GM18511 (cell line): ENCODE results near the gene SIGMAR1.

ENCODE experiments used
- ATAC-seq: cut with Tn5 transposase; IDR thresholded peaks from one replicate; pipeline ENCODE4 v1.9.1; 2021; ENCODE audit warnings: mild to moderate bottlenecking, moderate library complexity; ENCODE audit not compliant: unreplicated experiment

SIGMAR1 gene

DNA sequence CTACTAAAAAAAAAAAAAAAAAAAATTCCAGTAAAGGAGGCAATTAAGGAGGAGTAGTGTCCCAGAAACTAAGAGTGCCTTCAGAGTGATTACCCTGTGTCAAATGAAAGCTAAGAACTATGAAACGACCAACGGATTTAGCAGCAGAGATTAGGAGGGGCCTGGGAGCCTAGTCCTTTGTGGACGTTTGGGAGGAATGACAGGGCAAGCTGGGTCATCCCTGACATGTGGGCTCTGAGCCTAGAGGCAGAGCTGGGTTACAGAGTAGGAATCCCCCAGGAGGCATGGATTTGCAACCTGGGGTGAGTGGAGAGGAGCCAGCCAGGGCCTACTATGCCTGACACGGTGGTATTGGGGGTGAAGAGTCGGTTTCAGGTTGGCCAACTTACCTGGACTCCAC is 4.4 kb downstream of the SIGMAR1 start:
- no peak for ATAC-seq

DNA sequence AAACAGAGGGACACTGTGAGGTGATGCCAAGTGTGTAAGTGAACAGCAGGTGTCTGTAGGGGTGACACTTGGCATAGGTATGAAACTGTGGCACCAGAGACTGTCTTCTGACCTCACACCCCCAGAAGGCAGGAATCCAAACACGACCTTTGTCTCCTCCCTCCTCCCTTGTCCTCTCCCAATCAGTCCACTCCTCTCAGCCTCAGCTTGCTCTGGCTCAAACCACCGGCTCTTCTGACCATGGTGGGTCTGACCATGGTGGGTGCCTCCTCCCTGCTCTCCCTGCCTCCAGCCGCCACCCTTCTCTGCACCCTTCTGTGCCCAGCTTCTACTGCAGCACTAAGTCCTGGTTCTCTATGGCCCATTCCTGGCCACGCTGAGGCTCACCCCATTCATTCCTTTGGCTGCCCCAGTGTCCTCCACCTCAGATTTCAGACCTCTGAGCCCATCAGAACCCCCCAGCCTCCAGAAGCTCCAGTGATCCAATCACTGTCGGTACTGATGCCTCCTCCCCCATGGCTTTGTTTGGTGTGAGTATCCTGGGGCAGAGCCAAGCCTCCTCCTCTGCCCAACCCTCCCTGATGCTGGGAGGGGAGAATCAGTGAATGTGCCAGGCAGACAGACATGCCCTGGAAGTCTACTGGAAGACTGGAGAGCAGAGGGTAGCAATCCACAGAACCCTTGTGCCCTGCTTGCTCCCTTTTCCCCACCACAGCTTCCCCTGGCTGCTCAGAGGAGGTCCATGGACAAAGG is 7.0 kb downstream of the SIGMAR1 start:
- no peak for ATAC-seq

DNA sequence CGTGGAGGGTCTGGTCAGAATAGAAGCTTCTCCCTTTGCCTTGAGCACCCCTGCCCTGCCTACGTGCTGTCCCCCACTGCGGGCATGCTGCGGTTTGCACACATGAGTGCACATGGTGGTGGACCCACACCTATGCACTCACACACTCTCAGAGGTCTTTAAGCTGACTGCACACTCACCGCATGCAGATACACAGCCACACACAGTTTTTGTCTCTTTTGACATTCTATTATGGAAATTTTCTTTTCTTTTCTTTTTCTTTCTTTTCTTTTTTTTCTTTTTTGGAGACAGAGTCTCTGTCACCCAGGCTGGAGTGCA is 8.1 kb downstream of the SIGMAR1 start:
- no peak for ATAC-seq

DNA sequence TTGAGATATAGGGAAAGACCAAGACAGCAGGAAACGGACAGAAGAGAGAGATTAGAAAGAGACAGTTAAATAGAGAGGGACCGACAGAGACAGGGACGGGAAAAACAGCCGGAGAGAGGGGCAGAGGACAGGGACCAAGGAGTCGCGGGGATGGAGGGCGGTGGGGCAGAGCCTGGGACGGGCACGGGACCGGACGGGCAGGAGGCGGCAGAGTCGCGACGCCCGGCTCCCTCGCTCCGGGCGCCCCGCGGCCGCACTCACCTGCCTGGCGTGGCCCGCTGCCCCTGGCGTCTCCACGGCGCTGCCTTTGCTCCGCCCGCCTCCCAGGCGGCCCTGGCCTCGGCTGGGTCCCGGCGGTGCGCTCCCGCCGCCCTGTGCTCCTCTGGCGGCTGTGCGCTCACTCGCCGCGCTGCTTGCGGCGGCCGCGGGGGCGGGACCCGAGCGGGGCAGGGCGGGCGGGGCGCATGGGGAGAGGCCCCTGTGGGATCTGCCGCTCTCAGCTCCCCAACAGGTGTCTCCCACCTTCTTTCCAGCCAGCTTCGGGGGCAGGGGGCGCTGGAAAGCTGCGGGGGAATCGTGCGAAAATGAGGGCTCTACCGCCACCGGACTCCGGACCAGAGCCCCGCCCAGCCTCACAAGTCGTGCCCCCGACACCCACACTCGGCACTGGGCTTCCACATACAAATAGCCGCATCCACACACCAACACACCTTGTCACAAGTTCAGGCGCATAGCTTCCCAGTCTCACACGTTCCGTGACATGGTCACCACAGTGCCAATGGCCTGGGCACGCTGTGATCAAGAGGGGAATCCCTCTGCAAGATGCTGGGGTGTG is 8.7 kb downstream of the SIGMAR1 start, which contains the start of gene ARID3C:
ARID3C (minus strand) TSS at position 411 of the 835 bp plus-strand sequence. CDS start 1,052 bp downstream, outside the sequence.
- ATAC-seq, result peak; percentile 58

DNA sequence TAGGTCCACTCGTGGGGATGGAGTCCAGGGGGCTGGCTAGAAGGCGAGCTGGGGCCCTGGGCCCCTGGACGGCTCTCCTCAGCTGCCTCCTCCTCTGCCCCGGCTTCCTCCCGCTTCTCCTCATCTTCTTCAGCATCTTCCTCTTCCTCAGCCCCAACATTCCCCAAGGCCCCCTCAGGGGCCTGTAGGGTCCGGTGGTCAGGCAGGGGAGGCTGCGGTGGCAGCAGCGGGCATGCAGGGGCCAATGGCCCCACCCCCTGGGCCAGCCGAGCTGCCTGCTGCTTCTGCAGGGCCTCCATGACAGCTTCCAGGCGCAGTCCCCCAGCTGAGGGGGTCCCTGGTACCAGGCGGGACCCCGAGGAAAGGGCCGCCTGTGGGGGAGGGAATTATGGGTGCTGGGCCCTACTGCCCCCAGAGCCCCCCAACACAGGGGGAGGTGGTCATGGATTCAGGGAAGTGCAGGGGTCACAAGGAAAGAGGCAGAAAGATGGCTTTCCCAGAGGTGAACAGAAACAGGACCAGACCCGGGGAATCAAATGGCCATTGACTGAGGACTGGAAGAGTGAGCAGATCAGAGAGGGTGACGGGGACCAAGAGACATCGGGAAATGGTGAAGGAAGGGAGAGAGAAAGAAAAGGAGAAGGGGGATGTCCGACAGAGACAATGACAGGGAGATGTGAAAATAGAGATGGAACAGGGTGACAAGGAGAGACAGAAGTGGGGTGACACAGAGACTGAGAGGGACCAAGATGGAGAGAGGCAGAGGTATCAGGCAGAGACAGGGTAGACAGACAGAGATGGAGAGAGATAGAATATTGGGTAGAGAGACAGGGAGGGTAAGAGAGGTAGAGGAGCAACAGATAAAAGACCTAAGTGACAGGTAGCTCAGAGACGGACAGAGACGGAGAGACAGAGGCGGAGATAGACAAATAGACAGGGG is 9.6 kb downstream of the SIGMAR1 start:
- peak; percentile 14 for ATAC-seq

DNA sequence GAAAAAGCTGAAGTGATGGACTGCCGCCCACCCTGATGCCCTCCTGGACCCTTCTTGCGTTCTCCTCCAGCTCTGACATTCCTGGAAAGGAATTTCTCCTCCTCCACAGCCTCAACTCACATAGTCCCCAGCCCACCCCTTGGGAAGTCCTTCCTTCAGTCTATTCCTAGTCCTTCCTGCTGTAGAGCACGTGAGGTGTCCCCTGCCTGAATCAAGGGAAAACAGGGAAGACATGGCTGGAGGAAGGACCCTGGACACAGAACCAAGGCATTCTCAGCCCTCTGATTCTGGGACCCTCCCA is 12.5 kb downstream of the SIGMAR1 start:
- ATAC-seq, result no peak

DNA sequence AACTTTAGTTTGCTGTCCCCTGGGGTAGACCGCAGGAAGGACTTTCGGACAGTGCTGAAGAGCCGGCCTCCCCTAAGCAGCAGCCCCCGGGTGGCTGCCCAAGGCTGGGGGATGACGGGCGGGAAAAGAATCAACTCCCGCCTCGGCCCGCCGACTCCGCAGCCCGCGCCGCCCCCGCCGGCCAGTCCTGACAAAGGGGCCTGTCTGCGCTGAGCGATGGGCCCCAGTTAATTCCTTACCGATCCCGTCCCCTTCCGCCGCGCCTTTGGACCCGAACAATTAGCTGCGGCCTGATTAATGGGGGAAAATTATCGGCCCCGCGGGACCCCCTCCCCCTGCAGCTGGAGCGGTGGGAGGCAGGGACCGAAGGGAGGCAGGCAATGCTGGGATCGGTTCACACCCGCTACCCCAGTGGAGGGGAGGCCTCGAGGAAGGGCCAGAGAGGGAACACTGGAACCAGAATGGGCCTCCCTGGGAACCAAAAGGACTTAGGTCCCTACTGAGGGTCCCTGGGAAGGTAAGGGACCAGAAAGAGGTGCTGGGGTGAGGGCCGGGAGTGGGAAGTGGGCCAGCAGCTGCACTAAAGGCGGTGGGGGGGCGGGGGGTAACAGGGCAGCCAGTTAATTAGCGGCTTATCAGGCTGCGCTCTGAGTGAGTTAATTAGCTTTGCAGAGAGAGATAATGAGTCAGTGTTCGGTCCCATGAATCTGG is 13.0 kb downstream of the SIGMAR1 start:
- ATAC-seq, result no peak

DNA sequence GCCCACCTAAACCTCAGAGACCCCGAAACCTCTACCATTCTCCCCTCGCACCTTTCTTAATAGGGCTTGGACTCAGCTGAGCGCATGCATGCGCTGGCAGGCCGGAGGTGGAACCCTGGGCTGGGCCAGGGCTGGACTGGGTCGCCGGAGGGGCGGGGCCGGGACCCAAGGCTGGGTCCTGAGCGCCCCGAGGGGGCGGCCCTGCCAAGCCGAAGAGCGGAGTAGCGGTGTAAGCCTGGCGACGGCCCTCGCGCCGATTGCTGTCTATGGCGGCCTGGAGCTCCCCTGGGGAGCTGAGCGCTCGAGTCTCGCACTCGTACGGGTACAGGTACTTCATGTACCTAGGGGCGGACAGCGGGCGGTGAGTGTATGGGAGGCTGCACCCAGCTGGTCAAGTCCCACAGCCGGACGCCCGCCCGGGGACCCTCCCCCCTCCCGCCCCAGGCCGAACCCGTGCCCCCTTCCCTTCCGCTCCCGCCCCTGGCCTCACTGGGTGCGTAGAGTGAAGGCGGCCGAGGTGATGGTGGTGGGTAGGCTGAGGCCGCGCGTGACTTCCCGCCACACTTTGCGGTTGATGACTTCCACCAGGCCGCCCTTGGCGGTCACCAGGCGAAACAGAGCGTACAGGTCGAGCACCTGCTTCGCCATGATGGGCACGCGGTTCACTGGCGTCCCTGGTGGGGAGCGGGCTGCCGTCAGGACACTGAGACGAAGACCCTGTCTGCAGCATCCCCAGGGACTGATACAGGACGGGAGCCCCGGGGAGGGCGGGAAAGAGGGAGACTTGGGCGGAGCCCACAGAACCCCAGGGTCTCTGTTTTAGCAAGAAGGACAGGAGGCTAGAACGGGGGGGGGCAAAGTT is 14.0 kb downstream of the SIGMAR1 start:
- no peak for ATAC-seq

DNA sequence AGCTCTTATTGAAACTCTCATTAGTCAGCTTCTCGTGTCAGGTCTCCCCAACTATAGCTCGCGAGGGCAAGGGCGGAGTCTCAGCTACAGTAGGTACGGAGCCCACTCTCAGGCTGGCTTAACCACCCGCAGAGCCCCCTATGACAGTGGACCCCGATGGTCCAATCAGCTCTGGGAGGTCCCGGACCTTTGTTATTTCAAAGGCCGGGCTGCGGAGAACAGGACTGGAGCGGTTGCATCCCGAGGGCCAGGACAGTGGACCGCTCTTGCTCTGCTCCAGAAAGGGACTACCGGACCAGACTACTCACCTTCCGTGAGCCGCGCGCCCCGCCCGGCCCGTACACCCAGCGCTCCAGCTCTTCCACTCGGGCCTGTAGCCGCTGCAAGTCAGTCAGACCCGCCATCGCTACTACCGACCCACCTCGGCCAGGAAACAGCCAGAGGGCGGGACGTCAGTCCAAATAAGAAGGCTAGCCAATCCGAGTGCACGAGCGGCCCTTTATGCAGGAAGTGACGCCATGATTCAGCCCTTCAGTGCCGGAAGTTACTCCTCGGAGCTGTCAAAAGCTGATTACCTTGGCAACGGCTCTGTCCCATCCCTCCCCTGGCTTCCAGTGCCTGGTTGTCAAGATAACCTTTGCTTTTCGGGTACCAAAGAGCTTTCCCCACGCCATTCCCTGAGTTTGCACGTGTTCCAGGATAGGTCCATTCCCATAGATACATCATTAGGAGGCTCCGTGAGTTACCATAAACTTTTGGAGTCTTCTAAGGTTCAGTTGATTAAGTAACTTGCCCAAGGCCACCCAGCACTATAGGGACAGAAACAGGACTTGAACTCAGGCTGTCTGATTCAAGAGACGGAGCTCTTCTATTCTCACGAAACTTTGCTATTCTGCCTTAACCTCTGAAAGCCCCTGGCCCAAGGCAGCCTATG is 17.3 kb downstream of the SIGMAR1 start, which contains the start of gene DCTN3:
DCTN3 (minus strand) TSS at position 435 of the 934 bp plus-strand sequence; CDS start at position 404, 31 bp downstream.
- ATAC-seq, result peak; percentile 99

DNA sequence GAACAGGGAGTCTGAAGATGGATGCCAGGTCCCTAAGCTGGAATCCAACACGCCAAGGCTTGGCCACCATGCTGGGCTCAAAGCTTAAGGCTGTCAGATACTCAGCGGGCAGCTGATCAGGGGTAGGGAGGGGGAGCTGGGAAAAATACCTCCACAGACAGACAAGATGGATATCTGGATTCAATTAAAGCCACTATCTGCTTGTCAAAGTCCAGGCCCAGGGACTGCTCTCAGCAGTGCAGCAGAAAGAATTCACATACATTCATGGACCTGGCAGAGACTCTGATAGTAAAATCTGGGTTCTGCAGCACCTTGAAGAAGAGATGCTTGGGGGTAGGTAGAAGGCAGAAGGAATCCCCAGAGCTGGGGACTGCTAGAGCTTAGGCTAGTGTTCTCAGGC is 22.5 kb downstream of the SIGMAR1 start:
- ATAC-seq, result no peak

DNA sequence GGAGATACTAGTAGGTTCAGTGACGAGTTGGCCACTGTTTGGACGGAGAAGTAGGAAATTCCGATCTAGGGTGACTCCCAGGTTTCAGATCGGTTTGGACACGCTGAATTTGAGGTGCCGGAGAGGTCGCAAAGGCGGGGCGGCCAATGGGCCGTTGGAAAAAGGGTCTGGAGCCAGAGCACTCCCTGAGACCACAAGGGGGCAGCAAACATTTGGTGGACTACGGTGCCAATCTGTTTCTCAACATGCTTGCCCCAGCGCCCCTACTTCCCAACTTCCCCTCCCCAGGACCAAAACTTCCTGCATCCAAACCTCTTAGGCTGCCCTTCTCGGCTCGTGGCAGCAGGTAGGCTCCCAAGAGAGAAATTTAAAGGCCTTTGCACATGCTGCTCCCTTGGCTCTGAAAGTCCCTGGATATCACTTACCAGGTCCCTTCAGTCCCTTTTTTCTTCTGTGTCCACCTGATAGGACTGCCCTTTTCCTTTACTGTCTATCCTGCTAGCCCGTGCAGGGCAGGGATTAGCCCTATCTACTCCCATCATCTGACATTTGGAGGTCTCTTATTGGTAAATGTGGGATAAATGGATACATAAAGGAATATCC is 24.7 kb downstream of the SIGMAR1 start:
- ATAC-seq, result peak; percentile 53

DNA sequence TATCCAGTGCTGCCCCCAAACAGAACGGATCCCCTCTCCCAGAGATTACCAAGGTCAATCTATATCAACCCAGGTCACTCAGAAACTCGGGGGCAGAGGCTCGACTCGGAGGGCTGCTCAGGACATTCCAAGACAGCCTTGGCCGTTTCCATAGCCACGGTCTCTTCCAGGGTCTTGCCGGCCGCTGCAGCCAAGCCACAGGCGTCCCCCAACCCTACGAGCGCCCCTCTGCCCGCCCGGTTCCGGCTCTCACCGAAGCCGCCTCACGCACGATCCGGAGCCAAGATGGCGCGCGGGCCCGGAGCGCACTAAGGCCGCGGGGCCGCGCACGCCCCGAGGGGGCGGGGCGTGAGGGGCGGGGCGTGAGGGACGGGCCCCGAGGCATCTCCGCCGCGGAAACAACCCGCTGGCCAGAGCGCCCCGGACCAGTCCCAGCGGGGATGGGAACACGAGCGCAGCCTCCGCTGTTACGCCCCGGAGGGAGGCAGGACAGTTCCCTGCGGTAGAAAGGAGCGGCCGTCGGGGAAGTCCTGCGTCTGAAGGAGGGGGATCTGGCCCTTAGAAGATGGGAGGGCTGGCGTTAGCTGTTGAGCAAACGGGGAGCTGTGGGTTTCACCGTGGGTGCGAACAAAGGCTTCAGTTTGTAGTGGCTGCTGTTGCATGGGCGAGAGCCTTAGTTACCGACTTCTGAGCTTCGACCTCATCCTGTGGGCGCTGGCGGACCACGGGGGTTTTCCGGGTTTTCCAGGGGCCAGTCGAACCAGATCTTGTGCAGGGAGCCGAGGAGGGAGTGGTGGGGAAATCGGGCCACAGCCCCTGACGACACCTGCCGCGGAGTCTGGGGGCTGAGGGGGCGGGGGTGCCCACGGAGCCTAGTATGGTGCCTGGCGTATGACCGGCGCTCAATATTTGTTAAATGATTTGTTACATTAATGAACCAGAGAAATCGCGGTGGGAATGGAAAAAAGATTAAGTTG is 25.5 kb downstream of the SIGMAR1 start, which contains the start of gene RPP25L:
RPP25L (minus strand) TSS at position 287 of the 977 bp plus-strand sequence. CDS start 801 bp downstream, outside the sequence.
- ATAC-seq, result peak; percentile 93

DNA sequence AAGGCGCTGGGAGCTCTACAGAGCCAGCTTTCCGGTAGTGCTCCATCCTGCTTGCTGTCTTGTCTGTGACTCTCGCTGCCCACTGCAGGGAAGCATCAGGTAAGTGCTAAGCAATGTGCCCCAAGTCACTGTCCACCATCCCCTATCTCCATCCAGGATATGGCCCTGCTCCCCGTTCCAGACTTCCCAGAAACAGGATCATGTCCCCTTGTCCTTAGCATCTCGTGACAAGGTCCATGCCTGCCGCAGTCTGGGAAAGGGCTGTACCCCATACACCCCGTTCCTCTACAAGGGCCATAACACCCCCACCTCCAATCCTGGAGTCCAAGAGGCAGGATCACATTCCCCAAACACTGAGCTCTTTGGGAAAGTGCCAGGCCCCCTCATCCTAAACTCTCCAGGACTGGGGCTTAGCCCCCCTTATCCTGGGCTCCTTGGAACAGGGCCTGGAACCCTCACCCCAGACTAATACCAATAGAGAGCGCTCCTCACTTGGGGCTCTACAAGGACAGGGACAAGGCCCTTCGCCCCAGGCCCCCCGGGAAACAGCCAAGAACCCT is 26.3 kb downstream of the SIGMAR1 start:
- peak; percentile 23 for ATAC-seq

DNA sequence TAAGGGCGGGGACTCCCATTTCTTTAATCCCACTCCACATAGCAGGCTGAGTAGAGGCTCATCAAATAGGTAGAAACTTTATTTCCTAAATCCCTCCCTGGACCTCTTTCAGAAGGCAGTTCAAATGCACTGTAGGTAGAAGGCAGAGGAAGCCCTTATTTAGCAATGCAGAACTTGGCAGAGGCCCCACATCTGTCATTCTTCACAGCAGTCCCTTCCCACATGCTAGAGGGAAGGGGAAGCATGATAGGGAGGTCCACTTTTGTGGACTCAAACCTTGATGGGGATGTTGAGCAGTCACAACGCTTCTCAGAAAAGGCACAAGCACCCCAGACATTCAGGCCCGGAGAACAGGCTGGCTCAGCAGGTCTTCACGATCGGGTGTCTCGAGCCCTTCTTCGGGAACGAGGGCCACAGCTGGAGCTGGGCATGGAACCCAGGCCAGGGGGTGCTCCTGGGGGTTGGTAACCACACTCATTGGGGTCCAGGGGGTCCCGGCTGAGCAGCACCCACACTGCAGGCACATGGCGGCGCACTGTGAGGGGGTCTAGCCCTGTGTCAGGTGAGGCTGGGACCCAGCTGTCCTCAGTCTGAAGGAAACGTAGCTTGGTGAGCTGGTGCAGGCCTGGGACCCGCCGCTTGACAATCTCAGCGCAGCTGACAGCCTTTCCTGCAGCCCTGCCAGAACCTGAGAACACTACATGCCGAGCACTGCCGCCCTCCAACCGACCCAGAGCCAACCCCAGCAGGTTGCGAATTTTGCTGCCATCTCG is 27.0 kb downstream of the SIGMAR1 start:
- no peak for ATAC-seq

DNA sequence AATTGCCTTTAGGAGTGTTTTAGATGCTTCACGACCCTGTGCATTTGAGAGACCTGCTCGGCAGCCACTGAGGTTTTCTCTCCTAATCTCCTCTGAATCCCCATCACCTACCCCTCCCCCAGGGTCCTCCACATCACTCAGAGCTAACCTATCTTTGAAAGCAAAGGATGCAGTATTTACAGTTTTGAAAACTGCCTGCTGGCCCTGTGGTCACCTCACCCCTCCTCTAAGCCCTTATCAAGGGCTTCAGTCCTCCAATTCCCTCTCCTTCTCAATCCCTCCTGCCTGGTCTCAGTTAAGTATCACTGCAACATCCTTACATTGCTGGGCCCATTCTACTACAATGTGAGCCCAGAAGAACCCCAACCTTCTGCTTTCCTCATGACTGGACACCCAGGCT is 30.3 kb downstream of the SIGMAR1 start:
- no peak for ATAC-seq

DNA sequence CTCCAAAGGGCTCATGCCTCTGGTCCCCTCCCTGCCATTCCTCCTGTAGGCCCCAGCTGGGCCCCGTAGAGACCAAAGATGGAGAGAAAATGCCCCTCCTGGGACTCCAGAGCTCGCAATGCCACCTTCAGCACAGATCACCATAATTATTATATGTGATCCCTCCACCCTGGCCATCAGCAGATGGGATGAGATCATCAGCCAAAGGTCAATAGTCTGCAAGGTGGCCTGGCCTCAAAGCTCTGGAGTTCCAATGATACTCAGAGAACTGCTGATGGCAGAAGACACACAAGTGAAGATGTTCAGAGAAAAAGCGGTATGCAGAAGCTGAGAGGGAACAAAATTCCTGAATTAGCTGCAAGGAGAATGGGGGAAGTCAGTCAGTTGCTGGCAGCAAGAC is 30.7 kb downstream of the SIGMAR1 start:
- no peak for ATAC-seq
